NCI-H748 treated with DMSO at 0.1 percent for 48 hours (cell line): ENCODE results near the gene TMEM129.

ENCODE experiments used
- DNase-seq: peaks from one replicate; lab custom pipeline; 2025; lab: John Stamatoyannopoulos, UW

Gene TMEM129

GRCh38 chr4:1758306-1759121 lies 37.4 kb upstream of the TMEM129 start:
- no peak for DNase-seq

GRCh38 chr4:1757836-1758235 lies 36.7 kb upstream of the TMEM129 start:
- DNase-seq: no peak

- DNase-seq: no peak
These were observed 36.0 kb upstream of the TMEM129 start for GRCh38 chr4:1756893-1757779.

- no peak for DNase-seq
These were observed 35.0 kb upstream of the TMEM129 start for GRCh38 chr4:1756079-1756478.

- DNase-seq: no peak
These were observed 34.2 kb upstream of the TMEM129 start for GRCh38 chr4:1755297-1755696.

- no peak for DNase-seq
These were observed 33.2 kb upstream of the TMEM129 start for GRCh38 chr4:1754336-1754735.

- no peak for DNase-seq
These were observed 32.7 kb upstream of the TMEM129 start for GRCh38 chr4:1753697-1754311.

GRCh38 chr4:1753294-1753696 lies 32.2 kb upstream of the TMEM129 start:
- no peak for DNase-seq

GRCh38 chr4:1752284-1753041 lies 31.3 kb upstream of the TMEM129 start:
- no peak for DNase-seq

- DNase-seq: no peak
These were observed 30.8 kb upstream of the TMEM129 start for GRCh38 chr4:1751919-1752283.

GRCh38 chr4:1751155-1751918 lies 30.2 kb upstream of the TMEM129 start:
- DNase-seq: no peak

GRCh38 chr4:1750381-1751154 lies 29.4 kb upstream of the TMEM129 start:
- no peak for DNase-seq

- DNase-seq: no peak
These were observed 28.7 kb upstream of the TMEM129 start for GRCh38 chr4:1749826-1750225.

GRCh38 chr4:1749370-1749769 lies 28.2 kb upstream of the TMEM129 start:
- DNase-seq: no peak

GRCh38 chr4:1748465-1748995 lies 27.4 kb upstream of the TMEM129 start:
- no peak for DNase-seq

GRCh38 chr4:1747603-1747967 lies 26.5 kb upstream of the TMEM129 start:
- DNase-seq: no peak

GRCh38 chr4:1746919-1747602 lies 25.9 kb upstream of the TMEM129 start:
- no peak for DNase-seq

- no peak for DNase-seq
These were observed 25.2 kb upstream of the TMEM129 start for GRCh38 chr4:1746265-1746691.

- DNase-seq: no peak
These were observed 24.6 kb upstream of the TMEM129 start for GRCh38 chr4:1745697-1746096.

- DNase-seq: no peak
These were observed 24.0 kb upstream of the TMEM129 start for GRCh38 chr4:1745165-1745564.
